ENCODE data around the gene DNAJB9. TPM values are rescaled to one million over a fixed set of nuclear protein-coding genes. Genes with fewer than 3 reads are reported as not detected.

The DNAJB9 gene
- total and polyA plus RNA-seq, 2 of the 8 experiments (the other 6 are each of a cell fraction or from before 2014, with no cell fraction given): 1.8 to 9.7 TPM

GRCh38 chr7:108569381-108570145 lies at the start of gene DNAJB9, which contains the start of gene THAP5 (continued):
- TF ChIP-seq RFX5 (IDR thresholded peaks at IDR 0.05; ENCODE audit: borderline replicate concordance, low read depth, low read length): no peak
- no peak for TF ChIP-seq BRCA1 (IDR thresholded peaks at IDR 0.05; ENCODE audit: low read depth, low read length)
- peak; percentile 87 for TF ChIP-seq NRF1 (IDR thresholded peaks at IDR 0.05; ENCODE audit: low read depth, low read length)
- TF ChIP-seq ASH2L (IDR thresholded peaks at IDR 0.05; ENCODE audit: low read length): peak; percentile 98
- TF ChIP-seq ATF2 (IDR thresholded peaks at IDR 0.05; ENCODE audit: low read length): no peak; the same call in none of the 2 replicates
- peak; percentile 89; the same call in 1 of the 2 replicates for TF ChIP-seq POLR2AphosphoS5 (IDR thresholded peaks at IDR 0.05; ENCODE audit: low read depth, low read length)
- no peak for TF ChIP-seq ZNF274 (IDR thresholded peaks at IDR 0.05; ENCODE audit: borderline replicate concordance, extremely low read depth, low read length)
- TF ChIP-seq MAX (IDR thresholded peaks at IDR 0.05): peak; percentile 100
- TF ChIP-seq SIN3A (conservative IDR thresholded peaks at IDR 0.05 in 1 of 2, IDR thresholded peaks at IDR 0.05 in 1 of 2; ENCODE audit: low read depth in 1 of 2, low read length in 2 of 2): peak in 1 of 2 experiments; percentile 87; a peak in 1 of 4 replicates
- TF ChIP-seq TAF1 (IDR thresholded peaks at IDR 0.05; ENCODE audit: low read depth, low read length): peak; percentile 86
- peak; percentile 55 for TF ChIP-seq TAF7 (optimal IDR thresholded peaks at IDR 0.05; ENCODE audit: borderline replicate concordance, low read depth, low read length)
- no peak for TF ChIP-seq KDM4A (IDR thresholded peaks at IDR 0.05; ENCODE audit: low read depth, low read length, severe bottlenecking)
- TF ChIP-seq POLR2A (IDR thresholded peaks at IDR 0.05; ENCODE audit: control extremely low read depth in 1 of 2, low read depth in 2 of 2, low read length in 2 of 2): peak; percentile 83 to 88
- TF ChIP-seq CBX5 (IDR thresholded peaks at IDR 0.05; ENCODE audit: low read depth, low read length): no peak
- peak; percentile 76; the same call in 1 of the 2 replicates for TF ChIP-seq SP1 (IDR thresholded peaks at IDR 0.05; ENCODE audit: low read depth, low read length)
- TF ChIP-seq SP2 (IDR thresholded peaks at IDR 0.05; ENCODE audit: low read length): no peak
- no peak for TF ChIP-seq RXRA (IDR thresholded peaks at IDR 0.05; ENCODE audit: insufficient read depth, low read depth, low read length)
- TF ChIP-seq CREB1 (IDR thresholded peaks at IDR 0.05): peak; percentile 88
- TF ChIP-seq RAD21 (IDR thresholded peaks at IDR 0.05 in 1 of 2, conservative IDR thresholded peaks at IDR 0.05 in 1 of 2; ENCODE audit: low read depth in 2 of 2, low read length in 2 of 2): peak in 1 of 2 experiments; percentile 0; a peak in 1 of 4 replicates
- TF ChIP-seq JUN (IDR thresholded peaks at IDR 0.05; ENCODE audit: low read depth, low read length): 0 out of 2 replicates have a peak, but pooled peaks have one; percentile 12
- TF ChIP-seq GTF2F1 (IDR thresholded peaks at IDR 0.05; ENCODE audit: borderline replicate concordance, low read depth, low read length): peak; percentile 63; the same call in 1 of the 2 replicates
- TF ChIP-seq SRF (IDR thresholded peaks at IDR 0.05; ENCODE audit: low read depth, low read length): no peak
